NCI-H82 treated with DMSO at 0.1 percent for 48 hours (cell line): ENCODE data around the gene ATF7IP2.
"Not testable (repeated sequence)": the region's sequence is repeated elsewhere in the genome, so short reads cannot be mapped to it uniquely, and the experiment has no call there.

Source experiments
- DNase-seq: peaks from one replicate; lab custom pipeline; 2025; ENCODE audit not compliant: unreplicated experiment; lab: John Stamatoyannopoulos, UW

ATF7IP2 gene

GRCh38 chr16:10385725-10386516 is at the start of gene ATF7IP2:
ATF7IP2 (plus strand) TSS chr16:10386061; CDS start chr16:10430621, 44,560 bp downstream.
- no peak for DNase-seq

- no peak for DNase-seq
Measured at GRCh38 chr16:10338426-10338825, 47.4 kb upstream of the ATF7IP2 start.

GRCh38 chr16:10339777-10340732 is 45.8 kb upstream of the ATF7IP2 start:
- no peak for DNase-seq

GRCh38 chr16:10343124-10343760 is 42.6 kb upstream of the ATF7IP2 start:
- DNase-seq, result no peak

GRCh38 chr16:10344699-10345098 is 41.2 kb upstream of the ATF7IP2 start:
- not testable (repeated sequence) for DNase-seq

- DNase-seq, result no peak
Measured at GRCh38 chr16:10345629-10346028, 40.2 kb upstream of the ATF7IP2 start.

- DNase-seq, result no peak
Measured at GRCh38 chr16:10349851-10350250, 36.0 kb upstream of the ATF7IP2 start.

- no peak for DNase-seq
Measured at GRCh38 chr16:10352262-10352661, 33.6 kb upstream of the ATF7IP2 start.

GRCh38 chr16:10355589-10355988 is 30.3 kb upstream of the ATF7IP2 start:
- no peak for DNase-seq

- no peak for DNase-seq
Measured at GRCh38 chr16:10356870-10357842, 28.7 kb upstream of the ATF7IP2 start.

- not testable (repeated sequence) for DNase-seq
Measured at GRCh38 chr16:10361747-10362076, 24.1 kb upstream of the ATF7IP2 start.

GRCh38 chr16:10362077-10362863 is 23.6 kb upstream of the ATF7IP2 start:
- DNase-seq, result no peak

GRCh38 chr16:10362864-10363197 is 23.0 kb upstream of the ATF7IP2 start:
- DNase-seq, result not testable (repeated sequence)

- DNase-seq, result not testable (repeated sequence)
Measured at GRCh38 chr16:10366619-10367018, 19.2 kb upstream of the ATF7IP2 start.

- DNase-seq, result no peak
Measured at GRCh38 chr16:10367616-10368188, 18.2 kb upstream of the ATF7IP2 start.

GRCh38 chr16:10368969-10369551 is 16.8 kb upstream of the ATF7IP2 start:
- DNase-seq, result no peak

GRCh38 chr16:10370096-10370726 is 15.7 kb upstream of the ATF7IP2 start:
- no peak for DNase-seq

- no peak for DNase-seq
Measured at GRCh38 chr16:10371592-10371991, 14.3 kb upstream of the ATF7IP2 start.
